Loucy (cell line): ENCODE data around the gene CDC42BPB.

Source experiments
- CTCF ChIP-seq: fragments of 200-600 bp; sonication (generic); conservative IDR thresholded peaks from 2 replicates; pipeline ENCODE4 v1.5.1; 2014; ENCODE audit warnings: mild to moderate bottlenecking, antibody characterized with exemption, low read length
- EZH2phosphoT487 ChIP-seq: fragments of 200-600 bp; IDR thresholded peaks from 2 replicates; pipeline ENCODE4 v1.6.1; 2018; ENCODE audit warnings: antibody characterized with exemption, mild to moderate bottlenecking, moderate library complexity, borderline replicate concordance

GRCh38 chr14:103101963-103102688 lies 44.8 kb upstream of the CDC42BPB start:
- TF ChIP-seq CTCF (no peak), EZH2phosphoT487 (no peak)
